HepG2 (cell line): ENCODE measurements around the gene RIN3. TPM values are rescaled to one million over a fixed set of nuclear protein-coding genes. Genes with fewer than 3 reads are reported as not detected.

Experiments used
- ATAC-seq: fragments of 200-7000 bp; cut with Tn5 transposase; 3 replicates; pipeline ENCODE4 v1.9.1; 2020; ENCODE audit warnings: mild to moderate bottlenecking, moderate library complexity
- BruUV-seq: library from RNA; stranded (reverse); fragments of 400-500 nt; replicated peaks from 2 replicates; lab custom pipeline; 2021; lab: Mats Ljungman, UMichigan
- CTCF ChIA-PET: fragments of 300-600 bp; formaldehyde crosslinking; extraction: SDS; loops from one replicate; lab custom pipeline; 2021; ENCODE audit warnings: low total read pairs, inconsistent platforms, low intra/inter-chr PET ratio; lab: Yijun Ruan, JAX
- POLR2A ChIA-PET: fragments of 350-600 bp; sonication (Branson Sonifier 250); formaldehyde crosslinking; loops from one replicate; lab custom pipeline; 2020; ENCODE audit warnings: antibody characterized with exemption, inconsistent platforms; lab: Yijun Ruan, JAX
- DNase-seq: peaks from one replicate; pipeline ENCODE4 v3.0.0-alpha.2; 2015; ENCODE audit warnings: low spot score
- FAIRE-seq: peaks from 3 replicates; lab custom pipeline; 2011; peaks lifted over from hg19 to GRCh38; lab: Jason Lieb, UNC
- H2AFZ ChIP-seq: one replicate; pipeline ENCODE4 v1.6.1; 2011; ENCODE audit warnings: low read length, inconsistent platforms
- H3K27ac ChIP-seq: fragments of 300-600 bp; 3 replicates; pipeline ENCODE4 v1.8.0; 2011; ENCODE audit warnings: mixed run types, mild to moderate bottlenecking, mixed read lengths, low read length, inconsistent platforms; ENCODE audit not compliant: insufficient read depth; ENCODE audit errors: extremely low read length
- H3K27me3 ChIP-seq, 2 experiments: fragments of 200-600 bp in 1 of 2; 2 replicates in 1 of 2; 3 replicates in 1 of 2; pipeline versions ENCODE4 v1.6.0 to v1.8.0; 2011; ENCODE audit warnings: low read length in 2 of 2, mild to moderate bottlenecking in 2 of 2, moderate library complexity in 2 of 2, inconsistent platforms in 1 of 2; ENCODE audit not compliant: insufficient read depth in 2 of 2, control insufficient read depth in 1 of 2
- H3K36me3 ChIP-seq, 2 experiments: fragments of 200-600 bp in 1 of 2; replicated peaks in 1 of 2; 2 replicates in 1 of 2; 3 replicates in 1 of 2; pipeline versions ENCODE4 v1.5.1 to v1.8.0; 2011; ENCODE audit warnings: low read length in 2 of 2, inconsistent platforms in 1 of 2; ENCODE audit not compliant: insufficient read depth in 2 of 2, control insufficient read depth in 1 of 2
- H3K4me1 ChIP-seq: 2 replicates; pipeline ENCODE4 v1.5.1; 2012; ENCODE audit warnings: low read length, inconsistent platforms; ENCODE audit not compliant: insufficient read depth
- H3K4me2 ChIP-seq: 2 replicates; pipeline ENCODE4 v1.6.0; 2011; ENCODE audit warnings: low read depth, low read length, inconsistent platforms
- H3K4me3 ChIP-seq, 3 experiments: fragments of 200-600 bp in 1 of 3; sonication (generic), shearing (Covaris generic) in 1 of 3; replicated peaks in 1 of 3; 2 replicates each; pipeline ENCODE4 v1.5.1; 2011 to 2016; ENCODE audit warnings: low read length in 3 of 3, inconsistent platforms in 2 of 3, low read depth in 2 of 3, mild to moderate bottlenecking in 2 of 3, control low read depth in 1 of 3, mixed read lengths in 1 of 3; ENCODE audit not compliant: insufficient read depth in 1 of 3
- H3K79me2 ChIP-seq: one replicate; pipeline ENCODE4 v1.6.1; 2011; ENCODE audit warnings: low read length, inconsistent platforms; ENCODE audit not compliant: insufficient read depth
- H3K9ac ChIP-seq: 2 replicates; pipeline ENCODE4 v1.6.0; 2011; ENCODE audit warnings: mild to moderate bottlenecking, low read depth, low read length, inconsistent platforms; ENCODE audit not compliant: insufficient read depth
- H3K9me3 ChIP-seq: 2 replicates; pipeline ENCODE4 v1.5.1; 2012; ENCODE audit warnings: mild to moderate bottlenecking, low read length
- H4K20me1 ChIP-seq: 2 replicates; pipeline ENCODE4 v1.6.0; 2011; ENCODE audit warnings: inconsistent platforms, mild to moderate bottlenecking, low read length, moderate library complexity; ENCODE audit not compliant: insufficient read depth
- AGO1 ChIP-seq: fragments of 200-400 bp; formaldehyde crosslinking; IDR thresholded peaks from 2 replicates; pipeline ENCODE4 v1.6.1; 2017; ENCODE audit warnings: mild to moderate bottlenecking, low read depth, low read length, moderate library complexity; ENCODE audit not compliant: poor library complexity, severe bottlenecking
- ARNT ChIP-seq: fragments of 450-650 bp; IDR thresholded peaks from 2 replicates; pipeline ENCODE4 v1.6.1; 2017
- GABPB1 ChIP-seq: IDR thresholded peaks from 2 replicates; pipeline ENCODE4 v1.6.1; 2016; ENCODE audit warnings: mild to moderate bottlenecking, missing genetic modification reagents, moderate library complexity, missing compliant biosample characterization
- GTF3A ChIP-seq: sonication (generic); formaldehyde crosslinking; conservative IDR thresholded peaks from 2 replicates; pipeline ENCODE4 v1.4.0; 2020; ENCODE audit warnings: mild to moderate bottlenecking, missing genetic modification reagents
- KMT2A ChIP-seq: sonication (generic); formaldehyde crosslinking; IDR thresholded peaks from 2 replicates; pipeline ENCODE4 v1.4.0; 2020; ENCODE audit warnings: missing genetic modification reagents
- NCOA5 ChIP-seq: sonication (generic); formaldehyde crosslinking; IDR thresholded peaks from 2 replicates; pipeline ENCODE4 v1.4.0; 2020; ENCODE audit warnings: missing genetic modification reagents
- PAF1 ChIP-seq: IDR thresholded peaks from 2 replicates; pipeline ENCODE4 v1.6.1; 2016; ENCODE audit warnings: missing genetic modification reagents, missing compliant biosample characterization
- SP2 ChIP-seq: sonication (generic); formaldehyde crosslinking; IDR thresholded peaks from 2 replicates; pipeline ENCODE4 v1.5.1; 2020; ENCODE audit warnings: mild to moderate bottlenecking, missing genetic modification reagents
- ZFP37 ChIP-seq: sonication (generic); formaldehyde crosslinking; IDR thresholded peaks from 2 replicates; pipeline ENCODE4 v1.4.0; 2020; ENCODE audit warnings: missing genetic modification reagents, borderline replicate concordance
- ZNF207 ChIP-seq: fragments of 450-650 bp; IDR thresholded peaks from 2 replicates; pipeline ENCODE4 v1.6.1; 2016; ENCODE audit warnings: antibody characterized with exemption, borderline replicate concordance
- ZNF275 ChIP-seq: sonication (generic); formaldehyde crosslinking; IDR thresholded peaks from 2 replicates; pipeline ENCODE4 v1.8.0; 2022; ENCODE audit warnings: missing genetic modification reagents, mild to moderate bottlenecking, inconsistent platforms, borderline replicate concordance
- ZNF580 ChIP-seq: IDR thresholded peaks from 2 replicates; pipeline ENCODE4 v1.6.1; 2016; ENCODE audit warnings: low read depth, borderline replicate concordance
- ZNF709 ChIP-seq: sonication (generic); formaldehyde crosslinking; IDR thresholded peaks from 2 replicates; pipeline ENCODE4 v1.5.0; 2020; ENCODE audit warnings: mild to moderate bottlenecking, missing genetic modification reagents
- WGBS: methylation state at CpG from one replicate; pipeline ENCODE4 v1.1.6; 2017; ENCODE audit warnings: low lambda C conversion rate; 5-methylcytosine and 5-hydroxymethylcytosine counted together
- in situ Hi-C: cut with HindIII; loops from 2 replicates; pipeline ENCODE4 v1.10.0; 2017; ENCODE audit warnings: low pct_unique_long_range_greater_than_20kb; ENCODE audit not compliant: extremely low pct_ligation_motif_present
- intact Hi-C: fragments of 100-400 bp; cut with micrococcal nuclease; formaldehyde crosslinking; loops from one replicate; pipeline ENCODE4 v1.10.0; 2022; ENCODE audit not compliant: unreplicated experiment
- polyA plus RNA-seq, 8 experiments: library from polyadenylated mRNA; depleted of rRNA in 3 of 8; stranded (reverse) in 7 of 8; unstranded in 1 of 8; fragments of >200 nt; fragmentation: Illumina TruSeq in 4 of 8; extraction: Trizol in 4 of 8; gene quantifications; 2 replicates each; pipeline versions ENCODE4 v1.2.1 to v1.2.3, GENCODE V29; 2011 to 2016; ENCODE audit warnings: low read depth in 4 of 8, missing spikeins in 1 of 8, mixed read lengths in 1 of 8; ENCODE audit not compliant: insufficient read depth in 1 of 8
- total RNA-seq, 5 experiments: library from RNA; depleted of rRNA; stranded (reverse); fragments of >200 nt; fragmentation: Illumina TruSeq; extraction: Trizol; gene quantifications; 2 replicates each; pipeline ENCODE4 v1.2.3, GENCODE V29; 2016; ENCODE audit warnings: low read depth in 1 of 5

The RIN3 gene
- total and polyA plus RNA-seq, 2 of the 13 experiments (the other 11 are each of a cell fraction or from before 2014, with no cell fraction given), result 2.3 to 3.6 TPM

DNA sequence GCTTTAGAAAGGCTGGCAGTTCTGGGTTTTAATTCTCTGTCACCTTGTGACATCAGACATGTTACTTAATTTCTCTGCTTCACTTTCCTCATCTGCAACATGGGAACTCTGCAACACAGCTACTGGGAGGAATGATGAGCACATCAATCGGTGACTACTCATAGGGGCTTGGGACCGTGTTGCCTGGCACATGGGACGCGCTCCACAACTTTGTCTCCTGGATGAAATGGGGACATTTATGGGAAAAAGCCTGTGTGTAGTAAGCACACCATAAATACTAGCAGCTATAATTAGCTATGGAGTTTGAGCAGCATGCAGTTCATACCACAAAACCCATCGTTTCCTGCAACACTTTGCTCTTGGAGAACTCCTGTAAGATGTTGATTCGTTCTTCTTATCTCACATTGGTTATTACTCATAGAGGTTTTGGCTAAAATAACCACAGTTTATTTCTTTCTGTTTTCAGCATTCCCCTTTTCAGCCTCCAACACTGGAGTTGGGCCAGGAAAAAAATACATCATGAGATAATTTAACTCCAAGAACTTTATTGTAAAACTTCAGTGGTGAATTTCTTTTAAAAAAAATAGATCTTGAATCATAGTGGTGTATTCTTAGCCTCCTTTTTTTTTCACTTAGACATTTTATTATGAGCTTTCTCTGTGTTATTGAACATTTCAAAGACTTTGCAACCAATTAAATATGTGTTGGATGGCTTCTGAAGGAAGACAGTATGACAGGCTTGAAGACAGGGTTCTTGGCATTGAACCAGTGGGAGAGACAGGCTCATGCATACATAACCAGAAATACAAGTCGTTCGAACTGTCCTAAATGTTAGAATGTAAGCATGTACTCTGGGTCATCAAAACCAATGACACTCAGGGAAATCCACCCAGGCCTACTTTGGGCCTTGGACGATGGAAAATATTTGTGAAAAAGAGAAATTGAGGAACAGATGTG, 72.7 kb downstream of the RIN3 start:
- TF ChIP-seq PAF1 (CRISPR knock-in tag) (no peak), GTF3A (CRISPR knock-in tag) (no peak), ZNF580 (CRISPR knock-in tag) (no peak), GABPB1 (CRISPR knock-in tag) (no peak)
- Histone ChIP-seq H4K20me1 (no peaks in the 10 kb centered on the region), H3K27me3 (no peaks in the 10 kb centered on the region), H3K9ac (no peak overlapping the region), H3K4me2 (no peak overlapping the region), H3K9me3 (no peaks in the 10 kb centered on the region), H3K4me1 (no peaks in the 10 kb centered on the region), H3K36me3 (peaks cover 3 to 6% of the 10 kb centered on the region in 2 experiments; a peak in 1 of 5 replicates), H2AFZ (no peak overlapping the region), H3K27ac (no peak overlapping the region), H3K4me3 (no peak overlapping the region), H3K79me2 (no peaks in the 10 kb centered on the region)
- no TSS peak for BruUV-seq
- FAIRE-seq, result no peak
- CTCF ChIA-PET, result no interaction called here
- in situ Hi-C loops, result no loop called here
- POLR2A ChIA-PET, result no interaction called here
- 94% methylated on average over 9 of the region's 9 CpGs for WGBS
- intact Hi-C loops, result no loop called here
- DNase-seq, result no peak
- ATAC-seq, result no peak

DNA sequence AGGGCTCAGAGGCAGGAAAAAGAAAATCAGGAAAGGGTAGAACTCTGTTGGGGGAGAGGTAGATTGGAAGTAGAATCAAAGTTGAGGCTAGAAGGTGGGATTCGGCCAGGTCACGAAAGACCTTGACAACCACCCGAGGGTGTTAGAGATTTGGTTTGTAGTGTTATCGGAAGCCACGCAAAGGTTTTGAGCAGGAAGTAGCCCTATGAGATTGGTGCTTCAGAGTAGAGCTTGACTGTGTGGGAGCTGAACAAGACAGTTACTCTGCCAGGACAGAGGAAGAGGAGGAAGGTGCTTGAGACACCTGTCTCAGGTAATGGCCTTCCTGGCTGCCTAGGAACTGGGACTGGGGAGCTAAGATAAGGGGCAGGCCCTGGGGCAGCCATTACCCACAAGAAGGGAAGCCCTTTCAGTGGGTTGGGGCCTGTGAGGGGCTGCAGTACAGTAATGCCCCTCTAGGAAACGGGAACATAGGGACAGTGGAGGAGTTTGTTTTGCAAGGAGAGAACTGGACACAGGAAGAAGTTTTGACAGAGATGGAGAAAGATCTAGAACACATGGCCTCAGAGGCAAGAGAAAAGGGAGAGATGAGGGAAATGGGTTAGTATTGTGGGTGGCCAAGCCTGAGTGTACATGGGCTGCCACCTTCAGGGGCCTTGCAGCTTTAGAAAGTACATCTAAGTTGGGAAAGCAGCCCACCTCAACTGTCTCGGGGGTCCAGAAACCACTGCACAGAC, 73.5 kb downstream of the RIN3 start:
- ATAC-seq (no peak), FAIRE-seq (no peak), DNase-seq (no peak)
- Histone ChIP-seq H3K4me3 (no peak overlapping the region), H3K4me2 (no peak overlapping the region), H2AFZ (no peak overlapping the region), H3K4me1 (no peaks in the 10 kb centered on the region), H4K20me1 (no peaks in the 10 kb centered on the region), H3K27ac (no peak overlapping the region), H3K27me3 (no peaks in the 10 kb centered on the region), H3K36me3 (peaks cover 3 to 6% of the 10 kb centered on the region in 2 experiments; a peak in 1 of 5 replicates), H3K9ac (no peak overlapping the region), H3K79me2 (no peaks in the 10 kb centered on the region), H3K9me3 (no peaks in the 10 kb centered on the region)
- no TSS peak for BruUV-seq
- POLR2A ChIA-PET, result no interaction called here
- CTCF ChIA-PET, result no interaction called here
- intact Hi-C loops, result no loop called here
- TF ChIP-seq ZFP37 (CRISPR knock-in tag) (no peak), AGO1 (no peak), ZNF207 (no peak), ZNF709 (CRISPR knock-in tag) (no peak), SP2 (CRISPR knock-in tag) (no peak), ARNT (no peak), ZNF275 (no peak), NCOA5 (CRISPR knock-in tag) (no peak), KMT2A (CRISPR knock-in tag) (no peak)
- in situ Hi-C loops, result no loop called here
- WGBS, result over 99% methylated on average over 7 of the region's 7 CpGs
